Omental fat pad (tissue), 4 donors: Measurements from ENCODE around the gene ZNF747. TPM values are rescaled to one million over a fixed set of nuclear protein-coding genes. Genes with fewer than 3 reads are reported as not detected.
A peak's percentile ranks its signal among the peaks of the same experiment; 100 is the strongest.

Experiments
- ATAC-seq: fragments of 150-250 bp; one replicate; pipeline ENCODE4 v1.9.1; 2016; ENCODE audit warnings: mild to moderate bottlenecking, moderate library complexity; ENCODE audit not compliant: low FRiP score
- DNase-seq: peaks from one replicate; pipeline ENCODE4 v3.0.0-alpha.2; 2019; ENCODE audit warnings: low spot score
- CTCF ChIP-seq, 3 donors: fragments of 450-650 bp; IDR thresholded peaks; one replicate each; pipeline ENCODE4 v1.5.1; 2016 to 2017; ENCODE audit warnings: antibody characterized with exemption in 3 of 3, mild to moderate bottlenecking in 3 of 3, moderate library complexity in 2 of 3
- total RNA-seq, 4 donors: library from RNA; depleted of rRNA; stranded (reverse); fragments of >200 nt; gene quantifications; one replicate each; pipeline ENCODE4 v1.1.0, GENCODE V29; 2016

The ZNF747 gene
- total RNA-seq, 4 donors from 2014 or later, result 7.7 to 12.1 (median 10.4) TPM

- ATAC-seq, result no peak
- TF ChIP-seq CTCF (IDR thresholded peaks at IDR 0.05), result no peak
- DNase-seq, result no peak
Observed at GRCh38 chr16:30565526-30565925, 30.9 kb upstream of the ZNF747 start.

- no peak for TF ChIP-seq CTCF (IDR thresholded peaks at IDR 0.05)
- ATAC-seq (no peak), DNase-seq (no peak)
Observed at GRCh38 chr16:30562021-30562420, 27.4 kb upstream of the ZNF747 start.

GRCh38 chr16:30561089-30561816 lies 26.6 kb upstream of the ZNF747 start:
- TF ChIP-seq CTCF (IDR thresholded peaks at IDR 0.05), result no peak
- ATAC-seq (no peak), DNase-seq (no peak)

GRCh38 chr16:30559690-30560089 lies 25.0 kb upstream of the ZNF747 start:
- no peak for DNase-seq
- no peak for TF ChIP-seq CTCF (IDR thresholded peaks at IDR 0.05)
- ATAC-seq, result no peak

GRCh38 chr16:30558789-30559377 lies 24.2 kb upstream of the ZNF747 start:
- no peak for DNase-seq
- TF ChIP-seq CTCF (IDR thresholded peaks at IDR 0.05), result no peak
- ATAC-seq, result no peak

GRCh38 chr16:30557957-30558788 lies 23.5 kb upstream of the ZNF747 start, which contains the start of gene ZNF764:
Gene ZNF764, minus strand, starts transcription at chr16:30558374. Its CDS starts 192 bp downstream, at chr16:30558182.
- DNase-seq (peak; percentile 92), ATAC-seq (peak; percentile 99)
- TF ChIP-seq CTCF (IDR thresholded peaks at IDR 0.05), result no peak
